DOHH2 (cell line): Measurements from ENCODE around the gene AIDA.
"Not testable (repeated sequence)": the region's sequence is repeated elsewhere in the genome, so short reads cannot be mapped to it uniquely, and the experiment has no call there.

ENCODE experiments used
- H3F3A ChIP-seq: fragments of 200-600 bp; sonication (generic), shearing (Covaris generic); 2 replicates; pipeline ENCODE4 v1.6.0; 2016; ENCODE audit warnings: antibody characterized with exemption, mild to moderate bottlenecking; ENCODE audit not compliant: control insufficient read depth, insufficient read depth
- H3K27ac ChIP-seq: fragments of 200-600 bp; sonication (generic); 2 replicates; pipeline ENCODE4 v1.5.1; 2014; ENCODE audit warnings: low read depth, mild to moderate bottlenecking, low read length, moderate library complexity
- H3K27me3 ChIP-seq: fragments of 200-600 bp; sonication (generic); 2 replicates; pipeline ENCODE4 v1.6.1; 2014; ENCODE audit warnings: mild to moderate bottlenecking, low read length, mixed read lengths; ENCODE audit not compliant: control insufficient read depth
- H3K36me3 ChIP-seq: fragments of 200-600 bp; sonication (generic); 2 replicates; pipeline ENCODE4 v1.6.1; 2014; ENCODE audit warnings: mild to moderate bottlenecking, low read length, moderate library complexity, mixed read lengths; ENCODE audit not compliant: control insufficient read depth
- H3K4me1 ChIP-seq: fragments of 200-600 bp; sonication (generic); 2 replicates; pipeline ENCODE4 v1.6.1; 2014; ENCODE audit warnings: mild to moderate bottlenecking, low read length, mixed read lengths; ENCODE audit not compliant: control insufficient read depth
- H3K4me2 ChIP-seq: fragments of 200-600 bp; sonication (generic); 2 replicates; pipeline ENCODE4 v1.6.0; 2014; ENCODE audit warnings: mild to moderate bottlenecking, low read length, moderate library complexity
- H3K4me3 ChIP-seq: fragments of 200-600 bp; sonication (generic); 2 replicates; pipeline ENCODE4 v1.5.1; 2014; ENCODE audit warnings: mild to moderate bottlenecking, low read length, mixed read lengths
- H3K79me2 ChIP-seq: fragments of 200-600 bp; sonication (generic); 2 replicates; pipeline ENCODE4 v1.6.1; 2014; ENCODE audit warnings: mild to moderate bottlenecking, low read length, mixed read lengths; ENCODE audit not compliant: control insufficient read depth
- H3K9me2 ChIP-seq: fragments of 200-600 bp; sonication (generic); replicated peaks from 2 replicates; pipeline ENCODE4 v1.6.1; 2014; ENCODE audit warnings: mild to moderate bottlenecking, low read length, mixed read lengths; ENCODE audit not compliant: control insufficient read depth
- H3K9me3 ChIP-seq: fragments of 200-600 bp; sonication (generic); 2 replicates; pipeline ENCODE4 v1.6.1; 2014; ENCODE audit warnings: antibody characterized with exemption, low read length, mixed read lengths; ENCODE audit not compliant: control insufficient read depth, insufficient read depth
- H4K20me1 ChIP-seq: fragments of 200-600 bp; sonication (generic); 2 replicates; pipeline ENCODE4 v1.6.0; 2014; ENCODE audit warnings: low read depth, mild to moderate bottlenecking, antibody characterized with exemption, low read length, moderate library complexity; ENCODE audit not compliant: control insufficient read depth, insufficient read depth
- EZH2phosphoT487 ChIP-seq: fragments of 200-600 bp; sonication (generic); IDR thresholded peaks from 2 replicates; pipeline ENCODE4 v1.6.1; 2017; ENCODE audit warnings: borderline replicate concordance, mild to moderate bottlenecking, antibody characterized with exemption, low read length, moderate library complexity, mixed read lengths
- TF ChIP-seq, protein P1 (sequence below): fragments of 200-600 bp; sonication (generic); IDR thresholded peaks from one replicate; pipeline ENCODE4 v1.5.1; 2014; ENCODE audit warnings: antibody characterized with exemption, mild to moderate bottlenecking, low read depth, low read length; ENCODE audit not compliant: poor library complexity, severe bottlenecking

AIDA gene

GRCh38 chr1:222670110-222670509, 42.2 kb downstream of the AIDA start:
- Histone ChIP-seq H3K4me2 (no peak overlapping the region), H3K4me3 (no peak overlapping the region), H3K79me2 (no peaks in the 10 kb centered on the region), H3K27me3 (no peaks in the 10 kb centered on the region), H4K20me1 (no peaks in the 10 kb centered on the region), H3F3A (no peaks in the 10 kb centered on the region), H3K4me1 (no peaks in the 10 kb centered on the region), H3K9me2 (no peaks in the 10 kb centered on the region), H3K36me3 (peaks cover 61% of the 10 kb centered on the region), H3K27ac (no peak overlapping the region), H3K9me3 (no peaks in the 10 kb centered on the region)
- TF ChIP-seq, protein P1, sequence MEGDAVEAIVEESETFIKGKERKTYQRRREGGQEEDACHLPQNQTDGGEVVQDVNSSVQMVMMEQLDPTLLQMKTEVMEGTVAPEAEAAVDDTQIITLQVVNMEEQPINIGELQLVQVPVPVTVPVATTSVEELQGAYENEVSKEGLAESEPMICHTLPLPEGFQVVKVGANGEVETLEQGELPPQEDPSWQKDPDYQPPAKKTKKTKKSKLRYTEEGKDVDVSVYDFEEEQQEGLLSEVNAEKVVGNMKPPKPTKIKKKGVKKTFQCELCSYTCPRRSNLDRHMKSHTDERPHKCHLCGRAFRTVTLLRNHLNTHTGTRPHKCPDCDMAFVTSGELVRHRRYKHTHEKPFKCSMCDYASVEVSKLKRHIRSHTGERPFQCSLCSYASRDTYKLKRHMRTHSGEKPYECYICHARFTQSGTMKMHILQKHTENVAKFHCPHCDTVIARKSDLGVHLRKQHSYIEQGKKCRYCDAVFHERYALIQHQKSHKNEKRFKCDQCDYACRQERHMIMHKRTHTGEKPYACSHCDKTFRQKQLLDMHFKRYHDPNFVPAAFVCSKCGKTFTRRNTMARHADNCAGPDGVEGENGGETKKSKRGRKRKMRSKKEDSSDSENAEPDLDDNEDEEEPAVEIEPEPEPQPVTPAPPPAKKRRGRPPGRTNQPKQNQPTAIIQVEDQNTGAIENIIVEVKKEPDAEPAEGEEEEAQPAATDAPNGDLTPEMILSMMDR = no peak
- no peak for TF ChIP-seq EZH2phosphoT487

GRCh38 chr1:222669107-222669506, 43.2 kb downstream of the AIDA start:
- not testable (repeated sequence) for H3K27ac ChIP-seq, H3K4me1 ChIP-seq, H3F3A ChIP-seq, H3K4me2 ChIP-seq, H3K4me3 ChIP-seq, H3K27me3 ChIP-seq, H3K9me3 ChIP-seq, H4K20me1 ChIP-seq, H3K9me2 ChIP-seq, H3K79me2 ChIP-seq
- H3K36me3 ChIP-seq = peaks cover 62% of the 10 kb centered on the region

GRCh38 chr1:222668184-222668583, 44.1 kb downstream of the AIDA start:
- not testable (repeated sequence) for H3K9me3 ChIP-seq, H3F3A ChIP-seq, H3K4me1 ChIP-seq, H3K4me3 ChIP-seq, H3K27me3 ChIP-seq, H3K4me2 ChIP-seq, H3K79me2 ChIP-seq, H4K20me1 ChIP-seq, H3K9me2 ChIP-seq, H3K27ac ChIP-seq
- peaks cover 69% of the 10 kb centered on the region for H3K36me3 ChIP-seq

DNA sequence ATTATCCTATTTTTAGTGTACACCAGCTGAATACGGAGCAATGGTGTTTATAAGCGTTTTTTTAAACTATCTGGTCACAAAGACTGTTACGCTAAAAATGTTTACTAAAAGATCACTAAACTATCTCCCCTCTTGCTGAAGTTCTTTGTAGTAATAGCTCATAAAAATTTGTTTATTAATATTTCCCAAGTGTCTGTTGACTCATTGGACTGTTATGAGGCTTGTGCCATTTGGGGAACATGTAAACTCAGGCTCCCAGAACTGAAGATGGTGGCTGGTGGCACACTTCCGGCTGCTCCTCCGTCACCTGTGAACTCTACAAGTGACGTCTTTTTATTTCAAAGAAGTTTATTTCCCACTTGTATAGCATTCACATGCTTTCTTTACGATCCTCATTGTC, 46.3 kb downstream of the AIDA start:
- no peaks in the 10 kb centered on the region for H4K20me1 ChIP-seq
- H3K79me2 ChIP-seq = no peaks in the 10 kb centered on the region
- H3K9me3 ChIP-seq = no peaks in the 10 kb centered on the region
- no peaks in the 10 kb centered on the region for H3K4me1 ChIP-seq
- H3K9me2 ChIP-seq = no peaks in the 10 kb centered on the region
- H3F3A ChIP-seq = no peaks in the 10 kb centered on the region
- H3K27ac ChIP-seq = no peak overlapping the region
- H3K4me2 ChIP-seq = no peak overlapping the region
- no peak overlapping the region for H3K4me3 ChIP-seq
- TF ChIP-seq, protein P1 = no peak
- TF ChIP-seq EZH2phosphoT487 = no peak
- H3K36me3 ChIP-seq = peaks cover 73% of the 10 kb centered on the region
- no peaks in the 10 kb centered on the region for H3K27me3 ChIP-seq
